GM08714 (cell line): ENCODE measurements around the gene TTC23.

ENCODE experiments used
- H3K4me3 ChIP-seq: fragments of 200-500 bp; sonication (Bioruptor generic); 2 replicates; pipeline ENCODE4 v1.5.1; 2014; ENCODE audit warnings: mild to moderate bottlenecking, low read length, inconsistent platforms
- ZNF274 ChIP-seq: IDR thresholded peaks from 2 replicates; pipeline ENCODE4 v1.6.1; 2012; ENCODE audit warnings: mild to moderate bottlenecking, low read depth, low read length

TTC23 gene

DNA sequence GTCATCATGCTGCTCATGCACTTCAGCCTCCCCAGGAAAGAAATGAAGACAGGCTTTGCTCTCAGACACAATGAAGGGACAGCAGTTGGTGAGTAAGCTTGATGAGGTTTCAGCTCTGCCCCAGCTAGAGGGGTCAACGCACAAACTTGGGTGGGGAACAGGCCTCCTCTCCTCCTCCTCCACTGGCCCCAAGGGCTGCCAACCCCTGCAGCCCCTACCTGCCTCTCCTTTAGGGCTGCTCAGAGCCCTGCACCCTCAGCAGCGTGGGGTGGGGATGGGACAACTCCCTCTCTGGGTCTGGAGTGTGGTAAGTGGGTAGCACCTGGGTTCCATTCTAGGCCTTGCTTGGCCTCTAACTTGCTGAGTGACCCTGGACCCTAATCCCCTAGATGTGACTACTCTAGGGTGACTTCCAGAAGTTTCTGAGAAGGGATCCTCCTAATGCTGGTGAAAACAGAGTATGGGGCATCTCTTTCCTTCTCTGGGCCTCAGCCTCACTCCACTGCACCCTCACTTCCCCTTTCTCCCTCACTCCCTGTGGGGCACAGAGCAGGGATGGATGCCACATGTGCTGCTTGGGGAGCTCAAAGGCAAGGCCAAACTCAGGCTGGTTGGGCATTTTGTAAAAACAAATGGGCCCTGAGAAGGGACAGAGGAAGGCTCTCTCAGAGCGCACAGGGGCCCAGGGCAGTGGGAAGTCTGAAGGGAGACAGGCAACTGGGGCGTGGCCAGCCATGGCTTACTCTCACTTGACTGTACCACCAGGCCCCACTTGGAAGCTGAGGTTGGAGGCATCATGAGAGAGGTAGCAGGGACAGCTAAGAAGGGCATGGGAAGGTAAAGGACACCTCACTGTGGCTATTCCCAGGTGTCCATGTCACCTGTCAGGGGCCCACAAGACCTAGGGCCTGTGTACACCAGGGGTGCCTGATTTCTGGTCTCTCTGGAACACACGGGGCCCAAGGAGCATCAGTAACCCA lies 80.5 kb downstream of the TTC23 start:
- no peak for TF ChIP-seq ZNF274
- H3K4me3 ChIP-seq, result no peak overlapping the region

DNA sequence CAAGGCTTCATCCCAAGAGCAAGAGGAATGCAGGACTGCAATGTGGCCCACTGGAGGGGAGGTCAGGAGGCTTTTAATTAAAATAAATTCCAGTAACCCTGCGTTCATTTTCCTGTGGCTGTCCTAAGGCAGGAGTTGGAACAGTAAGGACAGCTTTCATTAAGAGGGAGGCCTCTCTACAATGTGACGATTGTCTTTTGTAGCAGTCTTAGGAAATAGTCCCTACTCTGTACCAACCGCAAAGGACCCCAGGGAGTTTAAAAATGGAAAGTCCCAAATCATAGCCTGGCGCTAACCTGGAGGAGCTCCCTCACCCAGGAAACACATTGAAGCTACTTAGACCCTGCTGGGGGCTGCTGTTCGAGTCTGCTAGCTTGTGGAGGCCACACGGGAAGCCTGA lies 81.7 kb downstream of the TTC23 start:
- no peak overlapping the region for H3K4me3 ChIP-seq
- TF ChIP-seq ZNF274, result no peak

DNA sequence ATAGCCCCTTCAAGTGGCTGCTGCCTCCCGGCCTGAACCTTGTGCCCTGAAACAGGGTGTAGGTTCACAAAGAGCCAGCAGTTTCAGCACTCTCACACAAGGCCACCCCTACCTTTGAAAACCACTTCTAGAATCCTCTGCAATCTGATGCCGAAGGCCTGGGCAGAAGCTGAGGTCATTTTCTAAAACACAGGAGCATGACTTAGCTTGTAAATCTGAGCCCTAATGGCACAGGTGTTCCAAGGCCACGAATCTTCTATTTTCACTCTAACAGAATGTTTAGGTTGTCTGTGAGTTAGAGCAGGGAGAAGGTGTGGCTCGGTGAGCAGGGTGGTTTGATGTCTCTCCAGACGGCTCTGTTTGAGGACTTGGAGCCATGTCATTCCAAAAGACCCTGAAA lies 82.2 kb downstream of the TTC23 start:
- H3K4me3 ChIP-seq, result no peak overlapping the region
- no peak for TF ChIP-seq ZNF274

DNA sequence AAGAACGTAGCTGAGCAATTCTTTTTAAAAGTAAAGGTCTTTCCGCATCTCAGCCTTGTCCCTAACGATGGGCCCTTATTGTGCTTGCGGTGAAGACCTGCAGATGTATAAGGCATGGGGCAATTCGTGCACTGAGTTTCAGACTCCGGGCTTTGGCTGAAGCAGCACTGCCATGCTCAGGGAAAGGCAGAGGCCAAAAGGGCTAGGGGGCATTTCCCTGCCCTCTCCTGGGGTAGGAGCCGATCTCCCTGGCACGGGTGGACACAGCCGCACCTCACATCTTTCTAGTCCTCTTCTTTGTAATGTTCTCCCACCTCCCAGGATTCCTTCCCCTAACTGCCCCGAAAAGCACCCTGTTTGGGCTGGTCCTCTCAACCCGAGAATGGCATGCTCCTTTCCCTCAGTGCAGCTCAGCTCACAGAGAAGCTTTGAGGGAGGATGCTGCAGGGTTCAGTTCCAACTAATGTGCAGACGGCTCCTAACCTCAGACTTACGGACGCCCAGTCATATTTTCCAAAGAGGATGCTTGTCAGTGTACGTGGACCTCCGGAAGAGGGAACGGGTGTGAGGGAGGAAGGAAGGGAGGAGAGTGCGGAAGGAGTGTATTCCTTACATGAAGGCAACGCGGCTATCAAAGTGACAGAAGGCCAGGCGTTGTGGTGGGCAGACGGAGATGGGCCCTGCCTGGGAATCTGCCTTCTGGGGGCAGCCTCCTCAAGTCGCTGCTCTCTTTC lies 83.3 kb downstream of the TTC23 start:
- no peak for TF ChIP-seq ZNF274
- H3K4me3 ChIP-seq, result no peak overlapping the region

DNA sequence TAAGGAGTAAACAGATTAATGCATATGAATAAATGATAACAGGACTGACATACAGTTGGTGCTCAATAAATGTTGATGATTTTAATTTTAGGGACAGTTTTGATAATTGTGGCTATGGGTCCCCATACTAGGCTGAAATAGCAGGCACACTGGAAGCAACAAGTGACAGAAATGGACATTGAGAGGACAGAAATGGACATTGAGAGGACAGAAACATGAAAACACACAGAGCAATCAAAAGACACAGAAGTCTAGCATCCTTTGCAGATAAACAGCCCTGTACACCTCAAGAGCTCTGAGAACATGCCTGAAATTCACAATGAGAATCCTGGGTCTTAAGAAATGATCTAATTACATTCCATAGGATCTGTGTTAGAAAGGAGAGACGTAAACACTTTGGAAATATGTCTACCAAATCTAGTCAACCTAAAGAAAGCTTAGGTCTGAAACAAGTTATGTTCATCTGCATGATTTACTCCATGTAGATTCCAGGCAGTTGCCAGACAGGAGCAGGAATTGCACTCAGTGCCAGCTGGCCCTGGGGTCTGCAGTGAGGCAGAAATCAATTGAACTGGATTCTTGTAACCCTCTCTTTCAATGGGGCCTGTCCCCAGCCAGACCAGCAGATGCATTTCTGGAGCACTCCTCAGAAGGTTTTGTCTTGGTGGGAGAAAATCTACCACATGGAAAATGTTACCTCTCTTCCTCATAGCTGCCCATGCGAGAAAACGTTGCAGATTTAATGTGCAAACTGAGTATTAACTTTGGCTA lies 84.2 kb downstream of the TTC23 start:
- no peak for TF ChIP-seq ZNF274
- H3K4me3 ChIP-seq, result no peak overlapping the region

DNA sequence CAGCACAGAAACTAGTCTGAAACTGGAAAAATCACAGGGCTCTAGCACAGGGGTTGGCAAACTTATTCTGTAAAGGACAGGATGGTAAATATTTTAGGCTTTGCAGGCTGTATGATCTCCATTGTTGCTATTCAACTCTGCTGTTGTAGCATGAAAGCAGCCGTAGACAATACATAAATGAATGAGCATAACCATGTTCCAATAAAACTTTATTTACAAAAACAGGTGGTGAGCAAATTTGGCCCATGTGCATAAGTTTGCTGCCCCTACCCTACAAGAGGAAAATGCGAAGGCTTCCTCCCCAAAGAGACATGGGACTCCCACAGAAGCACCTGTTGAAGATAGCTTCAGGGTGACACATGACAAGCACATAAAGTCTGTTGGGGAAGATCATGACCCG lies 85.3 kb downstream of the TTC23 start:
- TF ChIP-seq ZNF274, result no peak

DNA sequence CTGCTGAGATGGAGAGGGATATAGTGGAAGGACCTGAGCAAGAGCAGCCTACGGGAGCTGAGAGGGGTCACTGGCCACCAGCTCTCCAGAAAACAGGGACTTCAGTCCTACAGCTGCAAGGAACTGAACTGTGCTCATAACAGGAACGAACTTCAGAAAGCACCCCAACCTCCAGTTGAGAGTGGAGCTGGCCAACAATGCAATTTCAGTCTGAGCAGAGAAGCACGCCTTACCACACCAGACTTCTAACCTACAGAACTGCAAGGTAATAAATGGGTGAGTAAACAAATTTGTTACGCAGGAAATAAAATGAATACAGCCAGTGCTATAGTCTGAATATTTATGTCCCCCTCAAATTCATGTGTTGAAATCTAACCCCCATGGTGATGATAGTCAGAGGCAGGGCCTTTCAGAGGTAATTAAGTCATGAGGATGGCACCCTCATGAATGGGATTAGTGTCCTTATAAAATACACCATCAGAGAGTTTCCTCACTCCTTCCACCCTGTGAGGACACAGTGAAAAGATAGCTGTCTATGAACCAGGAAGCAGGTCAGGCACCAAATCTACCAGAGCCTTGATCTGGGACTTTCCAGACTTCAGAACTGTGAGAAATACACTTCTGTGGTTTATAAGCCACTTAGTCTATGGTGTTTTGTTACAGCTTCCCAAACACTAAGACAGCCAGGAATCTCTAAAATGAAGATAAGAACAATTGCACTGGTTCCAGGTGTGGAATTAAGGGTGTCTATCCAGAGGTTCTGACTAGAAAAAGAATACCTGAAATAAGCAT lies 85.9 kb downstream of the TTC23 start:
- no peak for TF ChIP-seq ZNF274

More for the DNA sequence above, 85.3 kb downstream of the TTC23 start:
- no peak overlapping the region for H3K4me3 ChIP-seq

DNA sequence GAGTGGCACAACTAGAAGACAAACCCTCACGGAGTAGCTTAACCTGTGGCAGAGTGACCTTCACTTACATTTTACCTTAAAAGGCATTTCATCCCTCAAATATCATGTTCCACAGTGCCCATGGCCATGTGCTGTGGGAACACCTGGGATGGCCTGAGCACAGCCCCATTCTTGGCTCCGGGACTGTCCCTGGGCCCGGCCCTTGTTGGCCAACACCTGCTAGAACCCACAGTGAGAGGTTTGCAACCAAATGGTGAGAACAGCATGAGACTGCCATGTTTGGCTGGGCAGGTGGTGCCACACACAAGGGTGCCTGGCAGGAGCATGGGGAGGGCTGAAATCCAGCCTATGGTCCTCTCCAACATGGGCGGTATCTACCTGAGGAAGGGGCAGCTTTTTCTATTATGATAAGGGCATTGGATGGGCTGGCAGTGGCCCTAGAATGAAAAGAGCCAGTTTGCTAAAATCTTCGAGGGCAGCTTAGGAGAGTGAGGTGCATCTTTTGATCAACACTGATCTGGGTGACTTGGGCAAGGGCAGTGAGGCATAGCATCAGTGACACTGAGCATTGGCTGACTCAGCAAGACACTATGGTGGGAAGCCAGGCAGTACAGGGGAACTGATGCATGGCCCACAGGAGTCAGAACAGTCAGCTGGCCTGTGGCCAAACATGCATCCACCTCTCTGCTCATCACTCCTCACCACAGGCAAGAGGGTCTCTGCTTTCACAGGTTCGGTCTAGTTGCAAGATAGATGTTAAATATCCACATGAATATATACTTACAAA lies 90.6 kb downstream of the TTC23 start:
- H3K4me3 ChIP-seq, result no peak overlapping the region
- no peak for TF ChIP-seq ZNF274

More for the DNA sequence above, 85.9 kb downstream of the TTC23 start:
- no peak overlapping the region for H3K4me3 ChIP-seq

DNA sequence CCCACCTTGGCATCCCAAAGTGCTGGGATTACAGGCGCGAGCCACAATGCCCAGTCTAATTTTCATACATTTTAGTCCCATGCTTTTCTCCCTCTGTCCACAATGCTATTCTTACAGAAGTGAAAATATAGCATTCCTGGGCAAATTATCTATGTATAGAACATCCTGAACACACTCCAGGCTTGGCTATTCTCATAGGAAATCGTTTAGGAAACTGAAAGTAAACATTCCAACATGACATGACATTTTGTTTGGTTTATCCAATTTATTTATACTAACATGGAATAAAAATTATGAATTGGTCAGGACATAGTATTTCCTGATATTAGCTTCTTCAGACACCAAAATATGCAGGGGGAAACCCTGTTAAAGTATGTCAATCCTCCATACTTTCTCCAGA lies 91.9 kb downstream of the TTC23 start:
- no peak for TF ChIP-seq ZNF274
- no peak overlapping the region for H3K4me3 ChIP-seq

DNA sequence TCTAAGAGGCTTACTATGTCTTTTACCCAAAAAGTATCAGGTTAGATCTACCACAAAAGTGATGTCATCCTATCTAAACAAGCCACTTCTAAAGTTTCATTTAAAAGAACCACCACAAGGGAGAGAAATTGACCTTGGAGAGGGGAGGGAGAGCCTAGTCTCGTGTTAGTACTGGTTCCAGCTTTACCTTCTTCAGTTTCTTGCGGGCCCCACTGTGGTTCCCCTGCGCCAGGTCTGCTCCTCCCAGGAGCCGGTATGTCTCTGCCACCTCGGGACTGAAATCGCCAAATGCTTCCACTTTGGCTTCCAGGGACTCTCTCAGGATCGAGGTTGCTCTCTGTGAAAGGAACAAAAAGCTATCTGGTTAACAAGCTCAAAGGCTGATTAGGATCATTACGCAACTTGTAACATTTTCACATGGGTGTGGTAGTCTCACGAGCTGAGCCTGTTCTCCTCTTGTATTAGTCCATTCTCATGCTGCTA lies 93.4 kb downstream of the TTC23 start:
- no peak overlapping the region for H3K4me3 ChIP-seq
- no peak for TF ChIP-seq ZNF274

DNA sequence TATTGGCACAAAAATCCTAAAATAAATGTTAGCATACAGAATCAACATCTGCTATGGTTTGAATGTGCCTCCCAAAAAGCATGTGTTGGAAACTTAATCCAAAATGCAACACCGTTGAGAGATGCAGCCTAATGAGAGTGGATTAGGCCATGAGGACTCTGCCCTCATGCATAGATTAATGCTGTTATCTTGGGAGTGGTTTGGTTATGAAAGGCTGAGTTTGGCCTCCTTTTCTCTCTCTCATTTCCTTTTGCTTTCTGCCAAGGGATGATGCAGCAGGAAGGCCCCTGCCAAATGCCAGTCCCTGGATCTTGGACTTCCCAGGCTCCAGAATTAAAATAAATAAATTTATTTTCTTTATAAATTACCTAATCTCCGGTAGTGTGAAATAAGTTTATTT lies 95.1 kb downstream of the TTC23 start:
- TF ChIP-seq ZNF274, result no peak
- no peak overlapping the region for H3K4me3 ChIP-seq

DNA sequence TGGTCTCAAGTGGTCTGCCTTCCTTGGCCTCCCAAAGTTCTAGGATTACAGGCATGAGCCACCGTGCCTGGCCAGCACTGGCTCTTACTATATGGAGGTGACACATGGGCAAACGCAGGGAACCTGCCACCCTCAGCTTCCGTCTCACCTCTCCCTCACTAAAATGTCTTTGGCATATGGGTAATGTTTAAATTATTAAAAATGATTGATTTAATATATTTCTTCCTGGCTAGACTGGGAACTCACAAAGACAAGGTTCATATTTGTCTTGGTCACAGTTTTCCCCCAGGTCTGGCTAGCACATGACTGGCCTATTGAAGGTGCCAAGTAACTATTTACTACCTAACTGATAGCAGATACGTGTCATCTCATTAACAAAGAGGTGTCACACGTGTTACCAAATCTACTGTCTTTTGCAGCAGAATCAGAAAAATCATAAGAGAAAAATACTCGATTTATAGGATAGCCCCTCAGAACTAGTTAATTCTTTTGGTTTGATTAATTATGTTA lies 96.3 kb downstream of the TTC23 start:
- no peak for TF ChIP-seq ZNF274
- H3K4me3 ChIP-seq, result no peak overlapping the region
